ENCODE data around the gene LOXHD1. TPM values are rescaled to one million over a fixed set of nuclear protein-coding genes. Genes with fewer than 3 reads are reported as not detected.

LOXHD1 gene
- total and polyA plus RNA-seq, 2 of the 4 experiments (the other 2 are of a cell fraction), result not detected

- in situ Hi-C loops (cut with MboI; ENCODE audit: low sequenced_read_pairs), result no loop called here
- no peak for DNase-seq
These were observed 93.7 kb downstream of the LOXHD1 start for GRCh38 chr18:46563317-46563716.

More at GRCh38 chr18:46563317-46563716, 93.7 kb downstream of the LOXHD1 start:
- Histone ChIP-seq H2AK9ac (replicated peaks; ENCODE audit: low read depth, low read length, poor library complexity) (no peak overlapping the region), H3K4me2 (ENCODE audit: low read depth, low read length) (no peak overlapping the region), H4K8ac (ENCODE audit: low read depth in 2 of 2, low read length in 2 of 2) (no peak overlapping the region), H3K9me3 (ENCODE audit: control insufficient read depth, insufficient read depth, low read length) (no peaks in the 10 kb centered on the region), H3K23ac (ENCODE audit: low read depth, low read length) (no peak overlapping the region), H3K56ac (ENCODE audit: extremely low read depth, insufficient read depth, low read length) (no peak overlapping the region), H3K36me3 (ENCODE audit: control insufficient read depth, insufficient read depth, low read length) (no peaks in the 10 kb centered on the region), H3K27me3 (ENCODE audit: control insufficient read depth, insufficient read depth, low read length) (no peaks in the 10 kb centered on the region), H3K9me1 (ENCODE audit: insufficient read depth, low read length) (no peaks in the 10 kb centered on the region), H2BK15ac (ENCODE audit: low read depth, low read length) (no peak overlapping the region), H3K18ac (ENCODE audit: low read depth, low read length) (no peak overlapping the region), H2BK120ac (ENCODE audit: low read depth, low read length) (no peak overlapping the region), H3K4ac (ENCODE audit: low read depth, low read length) (no peak overlapping the region), H3K79me1 (ENCODE audit: low read depth in 1 of 2, low read length in 2 of 2) (no peaks in the 10 kb centered on the region), H4K91ac (ENCODE audit: insufficient read depth, low read depth, low read length) (no peak overlapping the region), H4K20me1 (ENCODE audit: insufficient read depth, low read length) (no peaks in the 10 kb centered on the region), H3K9ac (ENCODE audit: low read depth, low read length) (no peak overlapping the region), H2BK5ac (ENCODE audit: low read depth, low read length, poor library complexity, severe bottlenecking) (no peak overlapping the region), H3K4me3 (ENCODE audit: insufficient read depth, low read depth, low read length) (no peak overlapping the region), H3K14ac (replicated peaks; ENCODE audit: low read depth, low read length) (no peak overlapping the region), H2AK5ac (ENCODE audit: low read depth, low read length) (no peak overlapping the region), H3K4me1 (ENCODE audit: control insufficient read depth, insufficient read depth, low read length) (no peaks in the 10 kb centered on the region), H3K27ac (ENCODE audit: insufficient read depth, low read length) (no peak overlapping the region), H4K5ac (ENCODE audit: low read depth, low read length) (no peak overlapping the region), H2BK20ac (ENCODE audit: low read depth, low read length) (no peak overlapping the region), H2AFZ (replicated peaks; ENCODE audit: low read length, poor library complexity) (no peak overlapping the region)
- intact Hi-C loops (cut with micrococcal nuclease) (no loop called here), dilution Hi-C loops (cut with HindIII; ENCODE audit: low sequenced_read_pairs, unreplicated experiment) (no loop called here)
- TF ChIP-seq CEBPB (IDR thresholded peaks at IDR 0.05; ENCODE audit: low read depth, low read length) (no peak), POLR2A (IDR thresholded peaks at IDR 0.05; ENCODE audit: low read depth, low read length) (no peak), CHD1 (IDR thresholded peaks at IDR 0.05; ENCODE audit: low read depth, low read length) (no peak), BHLHE40 (IDR thresholded peaks at IDR 0.05; ENCODE audit: low read depth, low read length) (no peak), RCOR1 (IDR thresholded peaks at IDR 0.05; ENCODE audit: insufficient replicate concordance, low read length) (no peak), NFE2L2 (IDR thresholded peaks at IDR 0.05; ENCODE audit: low read depth, low read length) (no peak), RAD21 (IDR thresholded peaks at IDR 0.05; ENCODE audit: low read length) (no peak), CTCF (conservative IDR thresholded peaks at IDR 0.05; ENCODE audit: low read depth, low read length) (no peak), USF2 (IDR thresholded peaks at IDR 0.05; ENCODE audit: low read depth, low read length) (no peak), SMC3 (IDR thresholded peaks at IDR 0.05; ENCODE audit: low read depth, low read length) (no peak), RFX5 (IDR thresholded peaks at IDR 0.05; ENCODE audit: low read depth, low read length) (no peak), MAZ (IDR thresholded peaks at IDR 0.05; ENCODE audit: borderline replicate concordance, low read depth, low read length) (no peak), FOS (IDR thresholded peaks at IDR 0.05; ENCODE audit: low read depth, low read length) (no peak), MAFK (IDR thresholded peaks at IDR 0.05; ENCODE audit: low read depth, low read length) (no peak), MXI1 (IDR thresholded peaks at IDR 0.05; ENCODE audit: borderline replicate concordance, low read depth, low read length) (no peak), ELK1 (IDR thresholded peaks at IDR 0.05; ENCODE audit: borderline replicate concordance, low read depth, low read length) (no peak)
- WGBS, 2 experiments (ENCODE audit: extremely low coverage in 2 of 2, insufficient read length in 1 of 2), result no CpG with 5 or more reads among the region's 4 CpGs
- no TSS peak for BruUV-seq (replicated peaks)
- ChIA-PET POLR2A (ENCODE audit: unreplicated experiment) (no interaction called here), CTCF (no interaction called here)
- no peak for ATAC-seq (ENCODE audit: low read depth)
